Keratinocyte (primary cell): ENCODE data around the gene VAMP2. TPM values are rescaled to one million over a fixed set of nuclear protein-coding genes. Genes with fewer than 3 reads are reported as not detected.

ENCODE experiments used
- DNase-seq: peaks from one replicate; pipeline ENCODE4 v3.0.0-alpha.2; 2011; ENCODE audit warnings: low read depth, missing footprints, low spot score
- FAIRE-seq: peaks from 2 replicates; lab custom pipeline; 2011; peaks lifted over from hg19 to GRCh38; lab: Jason Lieb, UNC
- H2AFZ ChIP-seq: 2 replicates; pipeline ENCODE4 v1.6.0; 2012; ENCODE audit warnings: low read length, control low read depth, inconsistent platforms; ENCODE audit not compliant: control insufficient read depth
- H3K27ac ChIP-seq: 2 replicates; pipeline ENCODE4 v1.5.1; 2011; ENCODE audit warnings: low read length; ENCODE audit not compliant: control insufficient read depth, insufficient read depth
- H3K27me3 ChIP-seq: 3 replicates; pipeline ENCODE4 v1.6.0; 2011; ENCODE audit warnings: low read length; ENCODE audit not compliant: control insufficient read depth, insufficient read depth; ENCODE audit errors: extremely low read depth
- H3K36me3 ChIP-seq, 2 experiments: 2 replicates in 1 of 2; 3 replicates in 1 of 2; pipeline ENCODE4 v1.5.1; 2011; ENCODE audit warnings: low read length in 2 of 2, mild to moderate bottlenecking in 1 of 2; ENCODE audit not compliant: control insufficient read depth in 2 of 2, insufficient read depth in 2 of 2; ENCODE audit errors: extremely low read depth in 1 of 2
- H3K4me1 ChIP-seq: 3 replicates; pipeline ENCODE4 v1.5.1; 2011; ENCODE audit warnings: low read length; ENCODE audit not compliant: control insufficient read depth, insufficient read depth; ENCODE audit errors: extremely low read depth
- H3K4me2 ChIP-seq: 3 replicates; pipeline ENCODE4 v1.6.0; 2011; ENCODE audit warnings: low read depth, low read length; ENCODE audit not compliant: control insufficient read depth, insufficient read depth; ENCODE audit errors: extremely low read depth
- H3K4me3 ChIP-seq, 3 experiments: fragments of 200-600 bp in 1 of 3; sonication (generic) in 1 of 3; 2 replicates in 2 of 3; 3 replicates in 1 of 3; pipeline ENCODE4 v1.5.1; 2011 to 2016; ENCODE audit warnings: low read length in 3 of 3, mild to moderate bottlenecking in 3 of 3, control low read depth in 2 of 3, inconsistent platforms in 1 of 3, low read depth in 1 of 3, mixed read lengths in 1 of 3, mixed run types in 1 of 3, moderate library complexity in 1 of 3; ENCODE audit not compliant: control insufficient read depth in 2 of 3, insufficient read depth in 2 of 3; ENCODE audit errors: extremely low read depth in 1 of 3
- H3K79me2 ChIP-seq: 2 replicates; pipeline ENCODE4 v1.6.0; 2012; ENCODE audit warnings: low read length; ENCODE audit not compliant: control insufficient read depth, insufficient read depth
- H3K9ac ChIP-seq: 3 replicates; pipeline ENCODE4 v1.6.0; 2011; ENCODE audit warnings: low read length; ENCODE audit not compliant: control insufficient read depth, insufficient read depth; ENCODE audit errors: extremely low read depth
- H3K9me1 ChIP-seq: 3 replicates; pipeline ENCODE4 v1.6.0; 2011; ENCODE audit warnings: low read length; ENCODE audit not compliant: control insufficient read depth, insufficient read depth; ENCODE audit errors: extremely low read depth
- H3K9me3 ChIP-seq: 2 replicates; pipeline ENCODE4 v1.5.1; 2012; ENCODE audit warnings: low read depth, low read length; ENCODE audit not compliant: control insufficient read depth
- H4K20me1 ChIP-seq: 3 replicates; pipeline ENCODE4 v1.6.0; 2011; ENCODE audit warnings: low read length; ENCODE audit not compliant: control insufficient read depth, insufficient read depth; ENCODE audit errors: extremely low read depth
- CTCF ChIP-seq, 3 experiments: IDR thresholded peaks in 1 of 3; conservative IDR thresholded peaks in 1 of 3; optimal IDR thresholded peaks in 1 of 3; 2 replicates in 2 of 3; 3 replicates in 1 of 3; pipeline versions ENCODE3 to v1.5.1; 2011; ENCODE audit warnings: low read length in 3 of 3, mild to moderate bottlenecking in 3 of 3, moderate library complexity in 2 of 3, control low read depth in 1 of 3, inconsistent platforms in 1 of 3; ENCODE audit not compliant: insufficient read depth in 2 of 3; ENCODE audit errors: extremely low read depth in 1 of 3
- EZH2 ChIP-seq: IDR thresholded peaks from one replicate; pipeline ENCODE4 v1.6.1; 2012; ENCODE audit warnings: inconsistent platforms, mild to moderate bottlenecking, low read length, moderate library complexity
- dilution Hi-C: fragments of 300-500 bp; cut with MboI; formaldehyde crosslinking; loops from one replicate; pipeline ENCODE4 v1.7.0; 2020; ENCODE audit warnings: low sequenced_read_pairs; ENCODE audit not compliant: extremely low pct_ligation_motif_present
- polyA plus RNA-seq, 5 experiments: library from polyadenylated mRNA; depleted of rRNA in 3 of 5; stranded (reverse) in 3 of 5; stranded (forward) in 1 of 5; unstranded in 1 of 5; fragments of >200 nt; gene quantifications; 1 replicate in 1 of 5; 2 replicates in 3 of 5; 3 replicates in 1 of 5; pipeline versions ENCODE4 v1.2.1 to v1.2.3, GENCODE V29; 2011 to 2012; ENCODE audit warnings: missing spikeins in 2 of 5, low read depth in 1 of 5, low replicate concordance in 1 of 5

The VAMP2 gene
- polyA plus RNA-seq, 1 donor (not counting 4 experiments of a cell fraction or from before 2014, with no cell fraction given): 9.8 TPM

- Histone ChIP-seq H3K27me3 (no peaks in the 10 kb centered on the region), H3K9me3 (no peaks in the 10 kb centered on the region), H3K79me2 (peaks cover 28% of the 10 kb centered on the region), H3K36me3 (peaks cover 63 to 72% of the 10 kb centered on the region in 2 experiments), H4K20me1 (peaks cover 17% of the 10 kb centered on the region), H3K9me1 (peaks cover 4% of the 10 kb centered on the region), H3K9ac (no peak overlapping the region), H3K4me3 (no peak overlapping the region), H3K27ac (no peak overlapping the region), H2AFZ (no peak overlapping the region), H3K4me2 (no peak overlapping the region), H3K4me1 (peaks cover 16% of the 10 kb centered on the region)
- FAIRE-seq (no peak), DNase-seq (no peak)
- TF ChIP-seq CTCF (optimal IDR thresholded peaks at IDR 0.05 in 1 of 3, IDR thresholded peaks at IDR 0.05 in 1 of 3, conservative IDR thresholded peaks at IDR 0.05 in 1 of 3; ENCODE audit: extremely low read depth in 1 of 3, insufficient read depth in 2 of 3, low read length in 3 of 3): no peak
- TF ChIP-seq EZH2: no peak
- dilution Hi-C loops: no loop called here
Measured at GRCh38 chr17:8147141-8147804, 15.5 kb downstream of the VAMP2 start.

- H3K79me2 ChIP-seq: peaks cover 22% of the 10 kb centered on the region
- dilution Hi-C loops: no loop called here
- TF ChIP-seq CTCF (optimal IDR thresholded peaks at IDR 0.05 in 1 of 3, IDR thresholded peaks at IDR 0.05 in 1 of 3, conservative IDR thresholded peaks at IDR 0.05 in 1 of 3; ENCODE audit: extremely low read depth in 1 of 3, insufficient read depth in 2 of 3, low read length in 3 of 3) (no peak), EZH2 (no peak)
- H3K4me1 ChIP-seq: peaks cover 9% of the 10 kb centered on the region
- H3K27ac ChIP-seq: no peak overlapping the region
- H3K36me3 ChIP-seq: peaks cover 66 to 75% of the 10 kb centered on the region in 2 experiments
- peaks cover 4% of the 10 kb centered on the region for H3K9me1 ChIP-seq
- H2AFZ ChIP-seq: no peak overlapping the region
- H3K9me3 ChIP-seq: no peaks in the 10 kb centered on the region
- no peak overlapping the region for H3K4me2 ChIP-seq
- peaks cover 17% of the 10 kb centered on the region for H4K20me1 ChIP-seq
- FAIRE-seq (no peak), DNase-seq (no peak)
- H3K27me3 ChIP-seq: no peaks in the 10 kb centered on the region
- H3K4me3 ChIP-seq: no peak overlapping the region
- H3K9ac ChIP-seq: no peak overlapping the region
Measured at GRCh38 chr17:8146381-8147140, 16.2 kb downstream of the VAMP2 start.
